Measurements from ENCODE around the gene HLA-DMB.
A peak's percentile ranks its signal among the peaks of the same experiment; 100 is the strongest.

Gene HLA-DMB

GRCh38 chr6:32974541-32975308, 33.9 kb upstream of the HLA-DMB start:
- H3K27ac Mint-ChIP-seq: peak overlapping the region; percentile 82
- H3K4me1 Mint-ChIP-seq (ENCODE audit: low read depth): peaks cover 35% of the 10 kb centered on the region
- H3K36me3 Mint-ChIP-seq: peaks cover 31% of the 10 kb centered on the region

GRCh38 chr6:32974016-32974333, 33.1 kb upstream of the HLA-DMB start:
- Mint-ChIP-seq H3K27me3 (no peaks in the 10 kb centered on the region), H3K9me3 (ENCODE audit: low read depth) (no peaks in the 10 kb centered on the region), H3K27ac (peak overlapping the region; percentile 100), H3K36me3 (peaks cover 31% of the 10 kb centered on the region), H3K4me3 (peak overlapping the region; percentile 95), H3K4me1 (ENCODE audit: low read depth) (peaks cover 35% of the 10 kb centered on the region)

More at GRCh38 chr6:32974541-32975308, 33.9 kb upstream of the HLA-DMB start:
- Mint-ChIP-seq H3K4me3 (peak overlapping the region; percentile 95), H3K9me3 (ENCODE audit: low read depth) (no peaks in the 10 kb centered on the region), H3K27me3 (no peaks in the 10 kb centered on the region)

GRCh38 chr6:32973144-32974015, 32.6 kb upstream of the HLA-DMB start:
- Mint-ChIP-seq H3K4me1 (ENCODE audit: low read depth) (peaks cover 31% of the 10 kb centered on the region), H3K9me3 (ENCODE audit: low read depth) (no peaks in the 10 kb centered on the region)

GRCh38 chr6:32972353-32973143, 31.7 kb upstream of the HLA-DMB start:
- Mint-ChIP-seq H3K27ac (peak overlapping the region; percentile 100), H3K4me3 (peak overlapping the region; percentile 95), H3K27me3 (no peaks in the 10 kb centered on the region), H3K36me3 (peaks cover 31% of the 10 kb centered on the region), H3K9me3 (ENCODE audit: low read depth) (no peaks in the 10 kb centered on the region), H3K4me1 (ENCODE audit: low read depth) (peaks cover 26% of the 10 kb centered on the region)

More at GRCh38 chr6:32973144-32974015, 32.6 kb upstream of the HLA-DMB start:
- peaks cover 31% of the 10 kb centered on the region for H3K36me3 Mint-ChIP-seq
- no peaks in the 10 kb centered on the region for H3K27me3 Mint-ChIP-seq
- H3K4me3 Mint-ChIP-seq: peak overlapping the region; percentile 95
- H3K27ac Mint-ChIP-seq: peak overlapping the region; percentile 100

GRCh38 chr6:32971581-32972352, 30.9 kb upstream of the HLA-DMB start:
- Mint-ChIP-seq H3K27me3 (no peaks in the 10 kb centered on the region), H3K36me3 (peaks cover 29% of the 10 kb centered on the region), H3K4me3 (peak overlapping the region; percentile 95), H3K4me1 (ENCODE audit: low read depth) (peaks cover 27% of the 10 kb centered on the region), H3K27ac (peak overlapping the region; percentile 100), H3K9me3 (ENCODE audit: low read depth) (no peaks in the 10 kb centered on the region)

GRCh38 chr6:32971242-32971580, 30.4 kb upstream of the HLA-DMB start:
- H3K36me3 Mint-ChIP-seq: peaks cover 25% of the 10 kb centered on the region
- H3K4me3 Mint-ChIP-seq: peak overlapping the region; percentile 95
- H3K27me3 Mint-ChIP-seq: no peaks in the 10 kb centered on the region
- peak overlapping the region; percentile 100 for H3K27ac Mint-ChIP-seq
- H3K4me1 Mint-ChIP-seq (ENCODE audit: low read depth): peaks cover 27% of the 10 kb centered on the region
- H3K9me3 Mint-ChIP-seq (ENCODE audit: low read depth): no peaks in the 10 kb centered on the region

GRCh38 chr6:32970413-32971241, 29.8 kb upstream of the HLA-DMB start:
- Mint-ChIP-seq H3K27me3 (no peaks in the 10 kb centered on the region), H3K4me1 (ENCODE audit: low read depth) (peaks cover 27% of the 10 kb centered on the region), H3K36me3 (peaks cover 20% of the 10 kb centered on the region), H3K4me3 (peak overlapping the region; percentile 98), H3K27ac (peak overlapping the region; percentile 100), H3K9me3 (ENCODE audit: low read depth) (no peaks in the 10 kb centered on the region)

- H3K4me1 Mint-ChIP-seq (ENCODE audit: low read depth): peaks cover 29% of the 10 kb centered on the region
- H3K27ac Mint-ChIP-seq: peak overlapping the region; percentile 100
- no peaks in the 10 kb centered on the region for H3K27me3 Mint-ChIP-seq
- H3K9me3 Mint-ChIP-seq (ENCODE audit: low read depth): no peaks in the 10 kb centered on the region
- peaks cover 16% of the 10 kb centered on the region for H3K36me3 Mint-ChIP-seq
- H3K4me3 Mint-ChIP-seq: peak overlapping the region; percentile 98
Measured at GRCh38 chr6:32969685-32970412, 29.0 kb upstream of the HLA-DMB start.

- peak overlapping the region; percentile 98 for H3K4me3 Mint-ChIP-seq
- peak overlapping the region; percentile 100 for H3K27ac Mint-ChIP-seq
- no peaks in the 10 kb centered on the region for H3K9me3 Mint-ChIP-seq (ENCODE audit: low read depth)
- H3K4me1 Mint-ChIP-seq (ENCODE audit: low read depth): peaks cover 33% of the 10 kb centered on the region
- H3K36me3 Mint-ChIP-seq: peaks cover 15% of the 10 kb centered on the region
- no peaks in the 10 kb centered on the region for H3K27me3 Mint-ChIP-seq
Measured at GRCh38 chr6:32968867-32969684, 28.2 kb upstream of the HLA-DMB start.

- H3K36me3 Mint-ChIP-seq: peaks cover 7% of the 10 kb centered on the region
- H3K4me3 Mint-ChIP-seq: peak within 1 kb of the TSS; percentile 98
- H3K27ac Mint-ChIP-seq: peak within 1 kb of the TSS; percentile 100
- H3K27me3 Mint-ChIP-seq: no peaks in the 10 kb centered on the region
- no peaks in the 10 kb centered on the region for H3K9me3 Mint-ChIP-seq (ENCODE audit: low read depth)
- H3K4me1 Mint-ChIP-seq (ENCODE audit: low read depth): peaks cover 39% of the 10 kb centered on the region
Measured at GRCh38 chr6:32968093-32968866, 27.5 kb upstream of the HLA-DMB start, which contains the start of gene BRD2. Gene BRD2, plus strand, starts transcription at chr6:32968594. Its CDS starts 4,305 bp downstream, at chr6:32972899.

GRCh38 chr6:32967151-32968091, 26.6 kb upstream of the HLA-DMB start:
- Mint-ChIP-seq H3K27me3 (no peaks in the 10 kb centered on the region), H3K27ac (peak overlapping the region; percentile 89), H3K9me3 (ENCODE audit: low read depth) (no peaks in the 10 kb centered on the region), H3K36me3 (peaks cover 3% of the 10 kb centered on the region), H3K4me1 (ENCODE audit: low read depth) (peaks cover 44% of the 10 kb centered on the region), H3K4me3 (peak overlapping the region; percentile 98)

Measured in activated naive CD8-positive, alpha-beta T cell (primary cell).